Caco-2 (cell line): ENCODE data around the gene FCHSD2. TPM values are rescaled to one million over a fixed set of nuclear protein-coding genes. Genes with fewer than 3 reads are reported as not detected.

Source experiments
- BruUV-seq: library from RNA; stranded (reverse); fragments of 400-500 nt; replicated peaks from 2 replicates; lab custom pipeline; 2021; lab: Mats Ljungman, UMichigan
- CTCF ChIA-PET: fragments of 300-600 bp; sonication (Branson Sonifier 250); formaldehyde crosslinking; loops from one replicate; lab custom pipeline; 2022; ENCODE audit warnings: antibody characterized with exemption; lab: Charles Lee
- POLR2A ChIA-PET: fragments of 300-600 bp; sonication (Branson Sonifier 250); formaldehyde crosslinking; loops from one replicate; lab custom pipeline; 2022; ENCODE audit warnings: antibody characterized with exemption; lab: Charles Lee
- DNase-seq, 2 experiments: peaks; one replicate each; pipeline versions ENCODE4 v3.0.0 to v3.0.0-alpha.2; 2020 to 2022
- H3K27me3 ChIP-seq: replicated peaks from 2 replicates; pipeline ENCODE4 v1.6.0; 2011; ENCODE audit warnings: low read length; ENCODE audit not compliant: control insufficient read depth, insufficient read depth
- H3K36me3 ChIP-seq: 2 replicates; pipeline ENCODE4 v1.5.1; 2011; ENCODE audit warnings: low read length; ENCODE audit not compliant: control insufficient read depth, insufficient read depth
- H3K4me1 ChIP-seq: fragments of 250-450 bp; sonication (Bioruptor Pico); 2 replicates; pipeline ENCODE4 v1.5.1; 2020; ENCODE audit warnings: mild to moderate bottlenecking
- H3K4me3 ChIP-seq: 2 replicates; pipeline ENCODE4 v1.5.1; 2011; ENCODE audit warnings: low read depth, mild to moderate bottlenecking, control low read depth, low read length
- H3K9me3 ChIP-seq: fragments of 250-450 bp; sonication (Bioruptor Pico); 2 replicates; pipeline ENCODE4 v1.5.1; 2020; ENCODE audit warnings: mild to moderate bottlenecking, moderate library complexity
- H3K27ac Mint-ChIP-seq: one replicate; pipeline ENCODE4 v1.8.0; 2022; ENCODE audit warnings: mixed read lengths; ENCODE audit not compliant: unreplicated experiment
- H3K27me3 Mint-ChIP-seq: one replicate; pipeline ENCODE4 v1.8.0; 2022; ENCODE audit warnings: mixed read lengths; ENCODE audit not compliant: insufficient read depth, unreplicated experiment
- H3K36me3 Mint-ChIP-seq: one replicate; pipeline ENCODE4 v1.8.0; 2022; ENCODE audit warnings: mild to moderate bottlenecking, mixed read lengths; ENCODE audit not compliant: insufficient read depth, unreplicated experiment
- H3K4me1 Mint-ChIP-seq: one replicate; pipeline ENCODE4 v1.8.0; 2022; ENCODE audit warnings: low read depth, mixed read lengths; ENCODE audit not compliant: unreplicated experiment
- H3K4me3 Mint-ChIP-seq: one replicate; pipeline ENCODE4 v1.8.0; 2022; ENCODE audit warnings: mild to moderate bottlenecking, moderate library complexity, mixed read lengths; ENCODE audit not compliant: unreplicated experiment
- H3K9me3 Mint-ChIP-seq: one replicate; pipeline ENCODE4 v1.8.0; 2022; ENCODE audit warnings: mixed read lengths; ENCODE audit not compliant: unreplicated experiment
- CTCF ChIP-seq, 2 experiments: fragments of 200-600 bp in 1 of 2; IDR thresholded peaks; 1 replicate in 1 of 2; 2 replicates in 1 of 2; pipeline versions ENCODE4 v1.5.1 to v1.8.0; 2011 to 2022; ENCODE audit warnings: antibody characterized with exemption in 1 of 2, control low read depth in 1 of 2, inconsistent platforms in 1 of 2, low read depth in 1 of 2, low read length in 1 of 2, mild to moderate bottlenecking in 1 of 2, moderate library complexity in 1 of 2; ENCODE audit not compliant: insufficient read depth in 1 of 2, severe bottlenecking in 1 of 2, unreplicated experiment in 1 of 2
- intact Hi-C: fragments of 100-400 bp; cut with micrococcal nuclease; formaldehyde crosslinking; loops from one replicate; pipeline ENCODE4 v1.10.0; 2022; ENCODE audit not compliant: unreplicated experiment
- total RNA-seq: library from RNA; stranded (reverse); gene quantifications from 2 replicates; pipeline ENCODE4 v1.2.3, GENCODE V29; 2022

Gene FCHSD2
- total RNA-seq, 1 experiment from 2014 or later, result 32.7 TPM

- no peaks in the 10 kb centered on the region for H3K36me3 ChIP-seq
- Mint-ChIP-seq H3K27ac (no peak overlapping the region), H3K36me3 (no peaks in the 10 kb centered on the region), H3K4me3 (no peak overlapping the region), H3K4me1 (peaks cover 7% of the 10 kb centered on the region), H3K27me3 (no peaks in the 10 kb centered on the region), H3K9me3 (no peaks in the 10 kb centered on the region)
- H3K4me1 ChIP-seq, result peaks cover 12% of the 10 kb centered on the region
- no peaks in the 10 kb centered on the region for H3K9me3 ChIP-seq
- no peaks in the 10 kb centered on the region for H3K27me3 ChIP-seq
- POLR2A ChIA-PET, result no interaction called here
- TF ChIP-seq CTCF (IDR thresholded peaks at IDR 0.05; ENCODE audit: insufficient read depth in 1 of 2, low read depth in 1 of 2, low read length in 1 of 2, severe bottlenecking in 1 of 2, unreplicated experiment in 1 of 2), result no peak
- H3K4me3 ChIP-seq, result no peak overlapping the region
- CTCF ChIA-PET, result no interaction called here
- BruUV-seq, result no TSS peak
- intact Hi-C loops, result loop anchor here (5.0 kb wide), 1 partner anchor 144 kb away; the partner anchor contains the start of gene FCHSD2
- no peak for DNase-seq
These were observed 143.4 kb downstream of the FCHSD2 start for GRCh38 chr11:72998676-72999075.

- ChIA-PET CTCF (no interaction called here), POLR2A (no interaction called here)
- Histone ChIP-seq H3K9me3 (0 out of 2 replicates have a peak, but pooled peaks cover 5% of the 10 kb centered on the region), H3K27me3 (no peaks in the 10 kb centered on the region), H3K36me3 (no peaks in the 10 kb centered on the region), H3K4me1 (peaks cover 12% of the 10 kb centered on the region), H3K4me3 (no peak overlapping the region)
- H3K27me3 Mint-ChIP-seq, result no peaks in the 10 kb centered on the region
- no peak for DNase-seq
- no peaks in the 10 kb centered on the region for H3K9me3 Mint-ChIP-seq
- no peak overlapping the region for H3K27ac Mint-ChIP-seq
- H3K36me3 Mint-ChIP-seq, result no peaks in the 10 kb centered on the region
- no peak for TF ChIP-seq CTCF (IDR thresholded peaks at IDR 0.05; ENCODE audit: insufficient read depth in 1 of 2, low read depth in 1 of 2, low read length in 1 of 2, severe bottlenecking in 1 of 2, unreplicated experiment in 1 of 2)
- BruUV-seq, result no TSS peak
- H3K4me3 Mint-ChIP-seq, result no peak overlapping the region
- intact Hi-C loops, result loop anchor here (5.0 kb wide), 1 partner anchor 145 kb away; the partner anchor contains the start of gene FCHSD2
- peaks cover 7% of the 10 kb centered on the region for H3K4me1 Mint-ChIP-seq
These were observed 145.2 kb downstream of the FCHSD2 start for GRCh38 chr11:72996959-72997358.

GRCh38 chr11:72989727-72990126 is 152.4 kb downstream of the FCHSD2 start:
- BruUV-seq, result no TSS peak
- H3K27ac Mint-ChIP-seq, result no peak overlapping the region
- peaks cover 13% of the 10 kb centered on the region for H3K4me1 Mint-ChIP-seq
- no peak overlapping the region for H3K4me3 ChIP-seq
- H3K9me3 ChIP-seq, result 0 out of 2 replicates have a peak, but pooled peaks cover 5% of the 10 kb centered on the region
- no peaks in the 10 kb centered on the region for H3K36me3 ChIP-seq
- no peak overlapping the region for H3K4me3 Mint-ChIP-seq
- no peaks in the 10 kb centered on the region for H3K36me3 Mint-ChIP-seq
- ChIA-PET POLR2A (no interaction called here), CTCF (no interaction called here)
- no peaks in the 10 kb centered on the region for H3K9me3 Mint-ChIP-seq
- H3K27me3 Mint-ChIP-seq, result no peaks in the 10 kb centered on the region
- H3K4me1 ChIP-seq, result peaks cover 14% of the 10 kb centered on the region
- no peak for TF ChIP-seq CTCF (IDR thresholded peaks at IDR 0.05; ENCODE audit: insufficient read depth in 1 of 2, low read depth in 1 of 2, low read length in 1 of 2, severe bottlenecking in 1 of 2, unreplicated experiment in 1 of 2)
- intact Hi-C loops, result no loop called here
- H3K27me3 ChIP-seq, result no peaks in the 10 kb centered on the region
- no peak for DNase-seq
